ENCODE measurements around the gene CYB5R2.

Gene CYB5R2

DNA sequence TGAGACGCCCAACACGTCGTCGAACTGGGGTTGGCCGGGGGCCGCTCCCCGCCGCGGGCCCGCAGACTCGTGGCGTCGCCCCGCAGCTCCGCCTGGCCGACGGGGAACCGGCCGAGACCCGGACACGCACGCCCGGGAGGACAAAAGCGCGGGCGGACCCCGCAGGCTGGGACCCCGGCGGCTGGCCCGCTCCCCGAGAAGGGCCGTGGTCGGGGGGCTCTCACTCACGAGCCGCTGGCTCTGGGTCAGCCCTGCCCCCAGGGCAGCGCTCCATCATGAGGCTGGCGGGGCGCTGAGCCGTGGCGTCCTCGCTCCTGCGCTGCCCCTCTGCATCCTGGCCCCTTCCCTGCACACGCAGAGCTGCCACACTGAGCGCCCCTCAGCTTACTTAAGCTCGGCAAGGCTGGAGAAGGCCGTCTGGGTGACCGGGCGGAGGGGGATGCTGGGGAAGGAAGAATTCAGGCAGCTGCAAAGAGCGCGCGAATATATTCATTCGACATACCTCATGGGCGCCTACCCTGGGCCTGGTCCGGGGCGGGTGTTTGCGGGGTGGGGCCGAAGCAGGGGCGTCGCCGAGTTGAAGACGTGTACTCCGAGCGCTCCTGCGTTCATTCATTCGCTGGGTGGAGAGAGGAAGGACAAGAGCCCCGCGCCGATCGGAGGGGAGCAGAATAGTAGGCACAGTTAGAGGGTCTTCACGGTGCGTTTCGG lies 579 bp upstream of the CYB5R2 start:
- H2BK120ac ChIP-seq (ENCODE audit: low read depth, low read length): peak overlapping the region; percentile 77
- peak overlapping the region; percentile 79 for H3K9ac ChIP-seq (ENCODE audit: low read length)
- H3K4ac ChIP-seq (ENCODE audit: low read depth, low read length): peak overlapping the region; percentile 98
- H4K8ac ChIP-seq (ENCODE audit: low read depth, low read length): no peak overlapping the region
- peak; percentile 91 for DNase-seq
- no peak overlapping the region for H4K5ac ChIP-seq (ENCODE audit: low read length)
- H3K79me1 ChIP-seq (ENCODE audit: low read length): peaks cover 2% of the 10 kb centered on the region
- H2AK5ac ChIP-seq (ENCODE audit: low read length): no peak overlapping the region
- peaks cover 21% of the 10 kb centered on the region for H3K4me1 ChIP-seq (ENCODE audit: control insufficient read depth, low read depth, low read length)
- H3K23ac ChIP-seq (ENCODE audit: low read length): no peak overlapping the region
- WGBS (ENCODE audit: extremely low coverage, insufficient coverage, low lambda C conversion rate): no CpG with 5 or more reads among the region's 72 CpGs
- no peaks in the 10 kb centered on the region for H3K79me2 ChIP-seq (ENCODE audit: control insufficient read depth, insufficient read depth, low read length)
- no peaks in the 10 kb centered on the region for H3K36me3 ChIP-seq (ENCODE audit: control insufficient read depth, insufficient read depth, low read length)
- peak overlapping the region; percentile 66 for H3K4me2 ChIP-seq (ENCODE audit: low read length)
- peak overlapping the region; percentile 38 for H3K4me3 ChIP-seq (ENCODE audit: low read length)
- peak overlapping the region; percentile 86 for H3K18ac ChIP-seq (ENCODE audit: low read length)
- H3K27me3 ChIP-seq (ENCODE audit: insufficient read depth, low read length, poor library complexity): no peaks in the 10 kb centered on the region
- H3K56ac ChIP-seq (ENCODE audit: low read length): peak overlapping the region; percentile 89
- peak overlapping the region; percentile 3 for H2BK5ac ChIP-seq (ENCODE audit: low read length)
- no peak overlapping the region for H2BK15ac ChIP-seq (replicated peaks; ENCODE audit: low read depth)
- H3K27ac ChIP-seq (ENCODE audit: low read depth, low read length): peak overlapping the region; percentile 88

DNA sequence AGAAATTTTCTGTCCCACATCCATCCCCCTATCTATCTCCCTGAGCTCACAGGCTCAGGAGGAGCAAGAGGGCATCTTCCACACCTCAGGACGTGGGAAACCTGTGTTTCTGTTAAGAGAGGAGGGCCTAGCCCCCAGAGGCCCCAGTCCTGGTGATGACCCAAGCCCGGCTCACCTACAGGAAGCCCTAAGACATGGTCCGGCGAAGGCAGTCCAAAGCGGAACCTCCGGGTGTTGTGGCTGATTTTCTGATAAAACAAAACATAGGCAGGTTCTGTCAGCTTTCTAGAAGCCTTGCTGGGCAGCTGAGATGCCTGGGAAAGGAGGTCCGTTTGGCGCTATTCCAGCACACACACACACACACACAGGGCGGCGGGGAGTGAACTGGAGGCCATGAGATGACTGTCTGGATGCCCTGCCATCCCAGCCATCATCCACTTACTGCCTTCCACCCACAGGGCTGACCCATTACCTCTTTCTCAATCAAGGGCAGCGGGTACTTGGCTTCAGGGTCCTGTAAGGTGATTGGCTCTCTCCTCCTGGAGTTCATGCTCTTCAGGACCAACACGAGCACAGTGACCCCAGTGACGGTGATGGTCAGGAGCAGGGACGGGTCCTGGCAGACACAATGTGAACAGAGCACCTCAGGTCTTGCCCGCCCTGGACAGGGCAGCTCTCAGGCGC lies 882 bp downstream of the CYB5R2 start:
- WGBS (ENCODE audit: extremely low coverage, insufficient coverage, low lambda C conversion rate): no CpG with 5 or more reads among the region's 16 CpGs
- Histone ChIP-seq H3K36me3 (ENCODE audit: control insufficient read depth, insufficient read depth, low read length) (no peaks in the 10 kb centered on the region), H3K27ac (ENCODE audit: low read depth, low read length) (no peak overlapping the region), H4K8ac (ENCODE audit: low read depth, low read length) (no peak overlapping the region), H3K4ac (ENCODE audit: low read depth, low read length) (no peak overlapping the region), H3K27me3 (ENCODE audit: insufficient read depth, low read length, poor library complexity) (no peaks in the 10 kb centered on the region), H3K4me2 (ENCODE audit: low read length) (no peak overlapping the region), H3K56ac (ENCODE audit: low read length) (peak overlapping the region; percentile 77), H3K4me3 (ENCODE audit: low read length) (no peak overlapping the region), H3K9ac (ENCODE audit: low read length) (no peak overlapping the region), H3K23ac (ENCODE audit: low read length) (no peak overlapping the region), H2BK5ac (ENCODE audit: low read length) (no peak overlapping the region), H3K79me1 (ENCODE audit: low read length) (peaks cover 2% of the 10 kb centered on the region), H2BK15ac (replicated peaks; ENCODE audit: low read depth) (no peak overlapping the region), H4K5ac (ENCODE audit: low read length) (no peak overlapping the region), H3K4me1 (ENCODE audit: control insufficient read depth, low read depth, low read length) (peaks cover 14% of the 10 kb centered on the region), H2BK120ac (ENCODE audit: low read depth, low read length) (no peak overlapping the region), H3K18ac (ENCODE audit: low read length) (no peak overlapping the region), H3K79me2 (ENCODE audit: control insufficient read depth, insufficient read depth, low read length) (no peaks in the 10 kb centered on the region), H2AK5ac (ENCODE audit: low read length) (no peak overlapping the region)
- no peak for DNase-seq

DNA sequence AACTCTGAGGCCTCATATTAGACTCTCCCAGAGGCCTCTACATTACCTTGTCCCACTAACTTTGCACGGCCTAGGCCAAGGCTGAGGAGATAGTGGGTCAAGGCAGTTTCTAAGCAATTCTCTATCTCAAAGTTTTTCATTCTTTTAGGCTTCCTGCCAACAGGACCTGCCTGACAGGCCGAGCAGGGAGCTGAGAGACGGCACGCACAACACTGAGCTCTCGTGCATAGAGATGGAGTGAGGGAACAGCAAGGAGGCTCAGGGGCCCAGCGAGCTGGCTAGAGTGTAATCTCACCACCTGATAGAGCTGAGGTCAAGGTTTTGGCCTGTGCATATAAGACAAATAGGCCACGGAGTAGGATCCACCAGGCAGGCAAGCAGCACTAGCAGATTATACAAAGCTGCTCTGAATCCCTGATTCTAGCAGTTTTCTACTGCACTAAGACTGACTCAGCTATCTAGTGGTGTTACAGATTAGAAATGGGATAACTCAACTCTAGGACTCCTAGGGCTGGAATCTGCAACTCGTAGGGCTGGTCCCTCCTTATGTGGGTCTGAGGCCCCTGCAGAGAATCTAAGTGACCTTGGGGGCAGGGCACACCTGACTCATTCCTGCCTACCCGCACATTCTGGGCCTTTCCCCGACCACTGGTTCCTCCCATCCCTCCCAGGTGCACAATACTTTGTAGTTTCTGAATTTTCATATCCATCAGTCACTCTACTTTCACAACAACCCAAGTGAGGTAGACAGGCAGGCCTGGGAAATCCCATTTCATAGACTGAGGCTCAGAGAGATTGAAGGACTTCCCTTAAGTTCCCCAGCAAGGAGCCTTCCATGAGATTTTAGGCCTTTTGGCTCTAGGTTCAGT lies 1.7 kb downstream of the CYB5R2 start:
- Histone ChIP-seq H3K4ac (ENCODE audit: low read depth, low read length) (no peak overlapping the region), H3K9ac (ENCODE audit: low read length) (no peak overlapping the region), H3K27ac (ENCODE audit: low read depth, low read length) (no peak overlapping the region), H3K79me1 (ENCODE audit: low read length) (peaks cover 2% of the 10 kb centered on the region), H3K18ac (ENCODE audit: low read length) (no peak overlapping the region), H2BK5ac (ENCODE audit: low read length) (no peak overlapping the region), H3K36me3 (ENCODE audit: control insufficient read depth, insufficient read depth, low read length) (peaks cover 1% of the 10 kb centered on the region), H3K27me3 (ENCODE audit: insufficient read depth, low read length, poor library complexity) (no peaks in the 10 kb centered on the region), H2BK120ac (ENCODE audit: low read depth, low read length) (no peak overlapping the region), H3K4me3 (ENCODE audit: low read length) (no peak overlapping the region), H3K23ac (ENCODE audit: low read length) (no peak overlapping the region), H2AK5ac (ENCODE audit: low read length) (no peak overlapping the region), H3K56ac (ENCODE audit: low read length) (no peak overlapping the region), H3K79me2 (ENCODE audit: control insufficient read depth, insufficient read depth, low read length) (no peaks in the 10 kb centered on the region), H4K5ac (ENCODE audit: low read length) (no peak overlapping the region), H3K4me2 (ENCODE audit: low read length) (no peak overlapping the region), H2BK15ac (replicated peaks; ENCODE audit: low read depth) (no peak overlapping the region), H4K8ac (ENCODE audit: low read depth, low read length) (no peak overlapping the region), H3K4me1 (ENCODE audit: control insufficient read depth, low read depth, low read length) (peaks cover 14% of the 10 kb centered on the region)
- DNase-seq: no peak
- no CpG with 5 or more reads among the region's 10 CpGs for WGBS (ENCODE audit: extremely low coverage, insufficient coverage, low lambda C conversion rate)

DNA sequence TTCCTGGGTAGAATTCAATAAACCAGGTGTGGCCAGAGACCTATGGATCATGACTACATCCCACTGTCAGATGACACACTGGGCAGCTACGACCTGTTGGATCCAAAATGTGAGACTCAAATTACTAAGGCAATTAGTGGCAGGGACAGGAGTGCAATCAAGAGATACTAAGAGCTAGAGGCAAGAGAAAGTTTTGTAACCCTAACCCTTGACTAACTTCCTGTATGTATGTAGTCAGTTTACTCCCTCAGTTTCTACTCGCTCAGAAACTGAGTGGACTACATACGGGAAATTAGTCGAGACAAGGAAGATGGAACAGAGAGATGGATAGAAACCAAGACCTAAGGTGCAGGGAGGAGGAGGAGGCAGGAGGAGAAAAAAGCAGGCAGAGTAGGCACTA lies 2.7 kb downstream of the CYB5R2 start:
- H3K36me3 ChIP-seq (ENCODE audit: control insufficient read depth, insufficient read depth, low read length): peaks cover 1% of the 10 kb centered on the region
- H3K56ac ChIP-seq (ENCODE audit: low read length): peak overlapping the region; percentile 19
- WGBS (ENCODE audit: extremely low coverage, insufficient coverage, low lambda C conversion rate): no CpG with 5 or more reads among the region's 4 CpGs
- H2AK5ac ChIP-seq (ENCODE audit: low read length): no peak overlapping the region
- H3K18ac ChIP-seq (ENCODE audit: low read length): no peak overlapping the region
- peaks cover 2% of the 10 kb centered on the region for H3K79me1 ChIP-seq (ENCODE audit: low read length)
- H4K5ac ChIP-seq (ENCODE audit: low read length): no peak overlapping the region
- no peaks in the 10 kb centered on the region for H3K79me2 ChIP-seq (ENCODE audit: control insufficient read depth, insufficient read depth, low read length)
- no peak overlapping the region for H3K9ac ChIP-seq (ENCODE audit: low read length)
- no peak overlapping the region for H4K8ac ChIP-seq (ENCODE audit: low read depth, low read length)
- H2BK15ac ChIP-seq (replicated peaks; ENCODE audit: low read depth): no peak overlapping the region
- H2BK120ac ChIP-seq (ENCODE audit: low read depth, low read length): no peak overlapping the region
- no peak overlapping the region for H3K4me2 ChIP-seq (ENCODE audit: low read length)
- H3K4me3 ChIP-seq (ENCODE audit: low read length): no peak overlapping the region
- H3K27ac ChIP-seq (ENCODE audit: low read depth, low read length): no peak overlapping the region
- H3K4ac ChIP-seq (ENCODE audit: low read depth, low read length): no peak overlapping the region
- no peak overlapping the region for H2BK5ac ChIP-seq (ENCODE audit: low read length)
- H3K4me1 ChIP-seq (ENCODE audit: control insufficient read depth, low read depth, low read length): peaks cover 14% of the 10 kb centered on the region
- H3K23ac ChIP-seq (ENCODE audit: low read length): no peak overlapping the region
- no peaks in the 10 kb centered on the region for H3K27me3 ChIP-seq (ENCODE audit: insufficient read depth, low read length, poor library complexity)
- no peak for DNase-seq

DNA sequence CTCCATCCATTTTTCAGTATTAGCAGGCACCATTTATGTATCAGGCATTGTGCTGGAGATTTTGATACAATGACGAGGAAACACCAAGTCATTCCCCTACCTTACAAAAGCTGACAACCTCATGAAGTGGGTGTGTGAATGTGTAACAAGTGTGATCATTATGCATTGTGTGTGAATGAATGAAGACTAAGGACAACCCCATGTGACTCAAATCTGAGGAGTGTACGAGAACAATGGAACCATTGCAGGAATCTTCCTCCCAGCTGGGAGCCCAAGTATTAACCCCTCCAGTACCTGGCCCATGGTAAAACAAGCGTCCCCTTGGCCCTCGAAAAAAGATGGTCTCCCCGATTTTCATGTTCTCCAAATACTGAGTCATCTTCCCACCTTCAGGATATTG lies 4.4 kb downstream of the CYB5R2 start:
- H2BK120ac ChIP-seq (ENCODE audit: low read depth, low read length): no peak overlapping the region
- no peak overlapping the region for H3K56ac ChIP-seq (ENCODE audit: low read length)
- H3K4me1 ChIP-seq (ENCODE audit: control insufficient read depth, low read depth, low read length): peaks cover 11% of the 10 kb centered on the region
- H3K79me1 ChIP-seq (ENCODE audit: low read length): peaks cover 2% of the 10 kb centered on the region
- no peak overlapping the region for H3K18ac ChIP-seq (ENCODE audit: low read length)
- H3K9ac ChIP-seq (ENCODE audit: low read length): no peak overlapping the region
- H2BK15ac ChIP-seq (replicated peaks; ENCODE audit: low read depth): no peak overlapping the region
- no peak overlapping the region for H2AK5ac ChIP-seq (ENCODE audit: low read length)
- H3K4me2 ChIP-seq (ENCODE audit: low read length): no peak overlapping the region
- peaks cover 9% of the 10 kb centered on the region for H3K36me3 ChIP-seq (ENCODE audit: control insufficient read depth, insufficient read depth, low read length)
- no CpG with 5 or more reads among the region's 5 CpGs for WGBS (ENCODE audit: extremely low coverage, insufficient coverage, low lambda C conversion rate)
- DNase-seq: peak; percentile 59
- H4K5ac ChIP-seq (ENCODE audit: low read length): no peak overlapping the region
- no peaks in the 10 kb centered on the region for H3K79me2 ChIP-seq (ENCODE audit: control insufficient read depth, insufficient read depth, low read length)
- H3K23ac ChIP-seq (ENCODE audit: low read length): no peak overlapping the region
- no peak overlapping the region for H3K4me3 ChIP-seq (ENCODE audit: low read length)
- H3K4ac ChIP-seq (ENCODE audit: low read depth, low read length): no peak overlapping the region
- H4K8ac ChIP-seq (ENCODE audit: low read depth, low read length): no peak overlapping the region
- H2BK5ac ChIP-seq (ENCODE audit: low read length): peak overlapping the region; percentile 20
- peak overlapping the region; percentile 7 for H3K27ac ChIP-seq (ENCODE audit: low read depth, low read length)
- no peaks in the 10 kb centered on the region for H3K27me3 ChIP-seq (ENCODE audit: insufficient read depth, low read length, poor library complexity)

Measured in mesendoderm (in vitro differentiated cells).